Measurements from ENCODE around the gene FBXO27.

DNA sequence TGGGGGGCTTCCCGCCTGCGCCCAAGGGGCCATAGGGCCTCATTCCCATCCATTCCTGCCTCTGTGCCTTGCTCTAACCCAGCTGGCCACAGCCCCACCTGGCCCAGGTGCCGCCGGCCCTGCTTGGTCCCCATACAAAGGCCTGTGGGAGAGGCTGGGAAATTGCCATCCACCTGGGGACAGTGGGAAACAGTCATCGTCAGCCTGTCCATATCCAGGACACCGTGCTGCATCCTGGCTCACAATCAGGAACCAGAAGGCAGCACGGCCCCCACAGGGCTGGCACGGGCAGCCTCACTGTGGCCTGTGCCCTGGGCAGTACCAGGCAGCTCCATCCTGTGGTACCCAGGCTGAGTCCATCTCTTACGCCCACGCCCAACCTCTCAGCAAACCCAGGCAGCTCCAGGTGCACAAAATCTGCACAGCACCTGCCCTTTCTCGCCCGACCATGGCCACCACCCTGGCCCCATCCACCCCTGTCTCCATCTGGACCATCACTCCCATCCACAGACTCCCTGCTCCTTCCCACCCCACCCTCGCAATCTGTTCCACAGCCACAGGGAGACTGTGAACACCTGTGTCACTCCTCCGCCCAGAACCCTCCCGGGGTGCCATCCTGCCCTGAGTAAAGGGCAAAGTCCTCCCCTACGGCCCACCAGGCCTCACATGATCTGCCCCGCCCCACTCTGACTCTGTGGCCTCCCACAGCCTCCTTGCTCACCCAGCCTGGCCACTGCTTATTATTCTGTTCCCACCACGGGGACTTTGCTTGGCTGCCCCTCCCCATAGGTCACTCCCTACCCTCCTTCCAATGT is 21.1 kb upstream of the FBXO27 start:
- TF ChIP-seq CREB1 (IDR thresholded peaks at IDR 0.05) (no peak), EZH2 (IDR thresholded peaks at IDR 0.05; ENCODE audit: low read depth, low read length, severe bottlenecking) (no peak)

Data from H1 (cell line).